ENCODE data around the gene SLC30A3.

The SLC30A3 gene

GRCh38 chr2:27242614-27242951 lies 20.3 kb downstream of the SLC30A3 start:
- no peak overlapping the region for H3K27ac ChIP-seq (ENCODE audit: low read depth, low read length)
- no peaks in the 10 kb centered on the region for H3K4me1 ChIP-seq (ENCODE audit: control insufficient read depth, insufficient read depth, low read length)
- no peak overlapping the region for H3K4me3 ChIP-seq (ENCODE audit: low read depth, low read length)
- no peaks in the 10 kb centered on the region for H3K9me3 ChIP-seq (ENCODE audit: control insufficient read depth, insufficient read depth, low read length)
- no peaks in the 10 kb centered on the region for H3K27me3 ChIP-seq (ENCODE audit: control insufficient read depth, insufficient read depth, low read length)
- H3K36me3 ChIP-seq (ENCODE audit: control insufficient read depth, insufficient read depth, low read length): peaks cover 79% of the 10 kb centered on the region
- no peak overlapping the region for H3K9ac ChIP-seq (ENCODE audit: low read depth, low read length)

- H3K9ac ChIP-seq (ENCODE audit: low read depth, low read length): no peak overlapping the region
- no peaks in the 10 kb centered on the region for H3K27me3 ChIP-seq (ENCODE audit: control insufficient read depth, insufficient read depth, low read length)
- no peaks in the 10 kb centered on the region for H3K9me3 ChIP-seq (ENCODE audit: control insufficient read depth, insufficient read depth, low read length)
- no peaks in the 10 kb centered on the region for H3K4me1 ChIP-seq (ENCODE audit: control insufficient read depth, insufficient read depth, low read length)
- peaks cover 85% of the 10 kb centered on the region for H3K36me3 ChIP-seq (ENCODE audit: control insufficient read depth, insufficient read depth, low read length)
- no peak overlapping the region for H3K4me3 ChIP-seq (ENCODE audit: low read depth, low read length)
- H3K27ac ChIP-seq (ENCODE audit: low read depth, low read length): no peak overlapping the region
Observed at GRCh38 chr2:27241761-27242613, 20.9 kb downstream of the SLC30A3 start.

- H3K9ac ChIP-seq (ENCODE audit: low read depth, low read length): no peak overlapping the region
- H3K9me3 ChIP-seq (ENCODE audit: control insufficient read depth, insufficient read depth, low read length): no peaks in the 10 kb centered on the region
- H3K4me1 ChIP-seq (ENCODE audit: control insufficient read depth, insufficient read depth, low read length): no peaks in the 10 kb centered on the region
- no peaks in the 10 kb centered on the region for H3K27me3 ChIP-seq (ENCODE audit: control insufficient read depth, insufficient read depth, low read length)
- peaks cover 99% of the 10 kb centered on the region for H3K36me3 ChIP-seq (ENCODE audit: control insufficient read depth, insufficient read depth, low read length)
- H3K27ac ChIP-seq (ENCODE audit: low read depth, low read length): no peak overlapping the region
- H3K4me3 ChIP-seq (ENCODE audit: low read depth, low read length): no peak overlapping the region
Observed at GRCh38 chr2:27240406-27240805, 22.4 kb downstream of the SLC30A3 start.

GRCh38 chr2:27238976-27239375 lies 23.9 kb downstream of the SLC30A3 start:
- Histone ChIP-seq H3K9me3 (ENCODE audit: control insufficient read depth, insufficient read depth, low read length) (no peaks in the 10 kb centered on the region), H3K9ac (ENCODE audit: low read depth, low read length) (no peak overlapping the region), H3K4me3 (ENCODE audit: low read depth, low read length) (no peak overlapping the region), H3K27me3 (ENCODE audit: control insufficient read depth, insufficient read depth, low read length) (no peaks in the 10 kb centered on the region), H3K4me1 (ENCODE audit: control insufficient read depth, insufficient read depth, low read length) (no peaks in the 10 kb centered on the region), H3K36me3 (ENCODE audit: control insufficient read depth, insufficient read depth, low read length) (peaks cover 100% of the 10 kb centered on the region), H3K27ac (ENCODE audit: low read depth, low read length) (no peak overlapping the region)

GRCh38 chr2:27237341-27237945 lies 25.4 kb downstream of the SLC30A3 start:
- Histone ChIP-seq H3K4me3 (ENCODE audit: low read depth, low read length) (no peak overlapping the region), H3K4me1 (ENCODE audit: control insufficient read depth, insufficient read depth, low read length) (no peaks in the 10 kb centered on the region), H3K27me3 (ENCODE audit: control insufficient read depth, insufficient read depth, low read length) (no peaks in the 10 kb centered on the region), H3K9me3 (ENCODE audit: control insufficient read depth, insufficient read depth, low read length) (no peaks in the 10 kb centered on the region), H3K27ac (ENCODE audit: low read depth, low read length) (no peak overlapping the region), H3K36me3 (ENCODE audit: control insufficient read depth, insufficient read depth, low read length) (peaks cover 100% of the 10 kb centered on the region), H3K9ac (ENCODE audit: low read depth, low read length) (no peak overlapping the region)

GRCh38 chr2:27236626-27237025 lies 26.2 kb downstream of the SLC30A3 start:
- Histone ChIP-seq H3K27me3 (ENCODE audit: control insufficient read depth, insufficient read depth, low read length) (no peaks in the 10 kb centered on the region), H3K9ac (ENCODE audit: low read depth, low read length) (no peak overlapping the region), H3K4me1 (ENCODE audit: control insufficient read depth, insufficient read depth, low read length) (no peaks in the 10 kb centered on the region), H3K36me3 (ENCODE audit: control insufficient read depth, insufficient read depth, low read length) (peaks cover 100% of the 10 kb centered on the region), H3K27ac (ENCODE audit: low read depth, low read length) (no peak overlapping the region), H3K9me3 (ENCODE audit: control insufficient read depth, insufficient read depth, low read length) (no peaks in the 10 kb centered on the region), H3K4me3 (ENCODE audit: low read depth, low read length) (no peak overlapping the region)

- Histone ChIP-seq H3K9me3 (ENCODE audit: control insufficient read depth, insufficient read depth, low read length) (no peaks in the 10 kb centered on the region), H3K4me1 (ENCODE audit: control insufficient read depth, insufficient read depth, low read length) (no peaks in the 10 kb centered on the region), H3K36me3 (ENCODE audit: control insufficient read depth, insufficient read depth, low read length) (peaks cover 100% of the 10 kb centered on the region), H3K27me3 (ENCODE audit: control insufficient read depth, insufficient read depth, low read length) (no peaks in the 10 kb centered on the region), H3K27ac (ENCODE audit: low read depth, low read length) (no peak overlapping the region), H3K9ac (ENCODE audit: low read depth, low read length) (no peak overlapping the region), H3K4me3 (ENCODE audit: low read depth, low read length) (no peak overlapping the region)
Observed at GRCh38 chr2:27236136-27236535, 26.7 kb downstream of the SLC30A3 start.

GRCh38 chr2:27233341-27233740 lies 29.5 kb downstream of the SLC30A3 start:
- Histone ChIP-seq H3K27ac (ENCODE audit: low read depth, low read length) (no peak overlapping the region), H3K36me3 (ENCODE audit: control insufficient read depth, insufficient read depth, low read length) (peaks cover 97% of the 10 kb centered on the region), H3K4me1 (ENCODE audit: control insufficient read depth, insufficient read depth, low read length) (no peaks in the 10 kb centered on the region), H3K9me3 (ENCODE audit: control insufficient read depth, insufficient read depth, low read length) (no peaks in the 10 kb centered on the region), H3K27me3 (ENCODE audit: control insufficient read depth, insufficient read depth, low read length) (no peaks in the 10 kb centered on the region), H3K9ac (ENCODE audit: low read depth, low read length) (no peak overlapping the region), H3K4me3 (ENCODE audit: low read depth, low read length) (no peak overlapping the region)

- Histone ChIP-seq H3K27ac (ENCODE audit: low read depth, low read length) (no peak overlapping the region), H3K27me3 (ENCODE audit: control insufficient read depth, insufficient read depth, low read length) (no peaks in the 10 kb centered on the region), H3K36me3 (ENCODE audit: control insufficient read depth, insufficient read depth, low read length) (peaks cover 97% of the 10 kb centered on the region), H3K4me1 (ENCODE audit: control insufficient read depth, insufficient read depth, low read length) (no peaks in the 10 kb centered on the region), H3K4me3 (ENCODE audit: low read depth, low read length) (no peak overlapping the region), H3K9ac (ENCODE audit: low read depth, low read length) (no peak overlapping the region), H3K9me3 (ENCODE audit: control insufficient read depth, insufficient read depth, low read length) (no peaks in the 10 kb centered on the region)
Observed at GRCh38 chr2:27231921-27232320, 30.9 kb downstream of the SLC30A3 start.

- Histone ChIP-seq H3K27ac (ENCODE audit: low read depth, low read length) (no peak overlapping the region), H3K27me3 (ENCODE audit: control insufficient read depth, insufficient read depth, low read length) (no peaks in the 10 kb centered on the region), H3K36me3 (ENCODE audit: control insufficient read depth, insufficient read depth, low read length) (peaks cover 95% of the 10 kb centered on the region), H3K4me1 (ENCODE audit: control insufficient read depth, insufficient read depth, low read length) (no peaks in the 10 kb centered on the region), H3K9me3 (ENCODE audit: control insufficient read depth, insufficient read depth, low read length) (no peaks in the 10 kb centered on the region), H3K4me3 (ENCODE audit: low read depth, low read length) (no peak overlapping the region), H3K9ac (ENCODE audit: low read depth, low read length) (no peak overlapping the region)
Observed at GRCh38 chr2:27227501-27227900, 35.3 kb downstream of the SLC30A3 start.

- H3K9me3 ChIP-seq (ENCODE audit: control insufficient read depth, insufficient read depth, low read length): no peaks in the 10 kb centered on the region
- no peak overlapping the region for H3K4me3 ChIP-seq (ENCODE audit: low read depth, low read length)
- H3K27me3 ChIP-seq (ENCODE audit: control insufficient read depth, insufficient read depth, low read length): no peaks in the 10 kb centered on the region
- peaks cover 93% of the 10 kb centered on the region for H3K36me3 ChIP-seq (ENCODE audit: control insufficient read depth, insufficient read depth, low read length)
- no peak overlapping the region for H3K9ac ChIP-seq (ENCODE audit: low read depth, low read length)
- no peak overlapping the region for H3K27ac ChIP-seq (ENCODE audit: low read depth, low read length)
- no peaks in the 10 kb centered on the region for H3K4me1 ChIP-seq (ENCODE audit: control insufficient read depth, insufficient read depth, low read length)
Observed at GRCh38 chr2:27225526-27225925, 37.3 kb downstream of the SLC30A3 start.
